ENCODE measurements around the gene SOX11. TPM values are rescaled to one million over a fixed set of nuclear protein-coding genes. Genes with fewer than 3 reads are reported as not detected.
A peak's percentile ranks its signal among the peaks of the same experiment; 100 is the strongest.

SOX11 gene
- total and polyA plus RNA-seq, 2 of the 8 experiments (the other 6 are each of a cell fraction or from before 2014, with no cell fraction given): 9.0 to 55.6 TPM

- TF ChIP-seq E2F6 (IDR thresholded peaks at IDR 0.05) (peak; percentile 51; the same call in 1 of the 2 replicates), EGR1 (IDR thresholded peaks at IDR 0.05; ENCODE audit: borderline replicate concordance, low read depth, low read length) (peak; percentile 64; the same call in 1 of the 2 replicates), MAFK (IDR thresholded peaks at IDR 0.05; ENCODE audit: low read depth, low read length) (no peak), RNF2 (IDR thresholded peaks at IDR 0.05; ENCODE audit: borderline replicate concordance, low read depth, low read length, missing control alignments, poor library complexity, severe bottlenecking) (no peak), TAF7 (optimal IDR thresholded peaks at IDR 0.05; ENCODE audit: borderline replicate concordance, low read depth, low read length) (peak; percentile 19), FOSL1 (IDR thresholded peaks at IDR 0.05; ENCODE audit: insufficient read depth, low read depth, low read length) (no peak), EP300 (IDR thresholded peaks at IDR 0.05; ENCODE audit: borderline replicate concordance in 1 of 2, low read depth in 2 of 2, low read length in 2 of 2) (no peak), ZNF274 (IDR thresholded peaks at IDR 0.05; ENCODE audit: borderline replicate concordance, extremely low read depth, low read length) (no peak), MAX (IDR thresholded peaks at IDR 0.05) (peak; percentile 85), CHD2 (IDR thresholded peaks at IDR 0.05; ENCODE audit: low read length) (no peak), RAD21 (IDR thresholded peaks at IDR 0.05 in 1 of 2, conservative IDR thresholded peaks at IDR 0.05 in 1 of 2; ENCODE audit: low read depth in 2 of 2, low read length in 2 of 2) (peak; percentile 32 to 46; a peak in 3 of 4 replicates), CTCF (IDR thresholded peaks at IDR 0.05; ENCODE audit: control extremely low read depth in 1 of 3, insufficient read depth in 1 of 3, low read depth in 1 of 3, low read length in 3 of 3) (peak in 2 of 3 experiments; percentile 26 to 35; a peak in 2 of 4 replicates), CEBPB (IDR thresholded peaks at IDR 0.05; ENCODE audit: low read depth, low read length) (no peak), NRF1 (IDR thresholded peaks at IDR 0.05; ENCODE audit: low read depth, low read length) (no peak), SIN3A (conservative IDR thresholded peaks at IDR 0.05 in 1 of 2, IDR thresholded peaks at IDR 0.05 in 1 of 2; ENCODE audit: low read depth in 1 of 2, low read length in 2 of 2) (0 out of 4 replicates have a peak, but pooled peaks of 1 of the 2 experiments have one; percentile 22), RXRA (IDR thresholded peaks at IDR 0.05; ENCODE audit: insufficient read depth, low read depth, low read length) (no peak), EZH2 (IDR thresholded peaks at IDR 0.05; ENCODE audit: low read depth, low read length, severe bottlenecking) (no peak)
Measured at GRCh38 chr2:5691221-5691984, 781 bp upstream of the SOX11 start (continued).
